Measurements from ENCODE around the gene LTB4R2.
A peak's percentile ranks its signal among the peaks of the same experiment; 100 is the strongest.

The LTB4R2 gene

DNA sequence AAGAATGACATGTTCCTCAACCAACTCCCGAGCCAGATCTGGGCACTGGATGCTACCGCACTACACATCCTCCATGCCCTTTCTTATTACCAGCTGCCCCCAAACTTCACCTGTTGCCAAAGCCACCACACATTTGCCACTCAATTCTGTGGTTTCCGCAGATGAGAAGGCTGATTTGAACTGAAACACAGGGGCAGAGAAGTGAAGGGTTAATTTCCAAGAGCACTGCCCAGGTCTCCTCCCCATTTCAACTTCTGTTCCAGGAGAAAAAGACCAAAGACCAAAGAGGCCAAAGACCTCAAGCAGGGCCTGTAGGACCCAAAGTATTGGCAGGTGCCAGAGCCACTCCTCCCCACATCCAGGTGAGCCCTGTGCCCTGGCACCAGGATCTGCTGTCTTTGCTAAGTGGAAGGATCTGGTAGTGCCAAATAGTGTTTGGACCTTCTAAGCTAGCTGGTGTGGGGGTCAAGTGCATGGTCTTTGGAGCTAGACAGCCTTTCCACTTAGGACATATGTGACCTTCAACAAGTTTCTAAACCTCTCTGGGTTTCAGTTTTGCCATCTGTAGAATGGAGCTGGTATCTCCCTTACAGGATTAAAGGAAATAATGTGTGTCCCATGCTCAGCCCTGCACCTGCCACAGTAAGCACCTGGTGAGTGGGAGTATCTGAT lies 18.4 kb upstream of the LTB4R2 start:
- H3K18ac ChIP-seq (ENCODE audit: low read length), result no peak overlapping the region
- H2AK5ac ChIP-seq (ENCODE audit: low read length), result no peak overlapping the region
- H4K5ac ChIP-seq (ENCODE audit: low read length), result no peak overlapping the region
- no peaks in the 10 kb centered on the region for H3K27me3 ChIP-seq (ENCODE audit: insufficient read depth, low read length, poor library complexity)
- H2BK120ac ChIP-seq (ENCODE audit: low read depth, low read length), result no peak overlapping the region
- no peak overlapping the region for H2BK15ac ChIP-seq (replicated peaks; ENCODE audit: low read depth)
- no peak overlapping the region for H2BK5ac ChIP-seq (ENCODE audit: low read length)
- H3K36me3 ChIP-seq (ENCODE audit: control insufficient read depth, insufficient read depth, low read length), result peaks cover 2% of the 10 kb centered on the region
- H3K79me2 ChIP-seq (ENCODE audit: control insufficient read depth, insufficient read depth, low read length), result no peaks in the 10 kb centered on the region
- no CpG with 5 or more reads among the region's 3 CpGs for WGBS (ENCODE audit: extremely low coverage, insufficient coverage, low lambda C conversion rate)
- no peak overlapping the region for H3K4me3 ChIP-seq (ENCODE audit: low read length)
- H3K4me1 ChIP-seq (ENCODE audit: control insufficient read depth, low read depth, low read length), result no peaks in the 10 kb centered on the region
- no peaks in the 10 kb centered on the region for H3K79me1 ChIP-seq (ENCODE audit: low read length)
- no peak overlapping the region for H3K4ac ChIP-seq (ENCODE audit: low read depth, low read length)
- no peak for DNase-seq
- no peak overlapping the region for H3K23ac ChIP-seq (ENCODE audit: low read length)
- no peak overlapping the region for H4K8ac ChIP-seq (ENCODE audit: low read depth, low read length)
- no peak overlapping the region for H3K9ac ChIP-seq (ENCODE audit: low read length)
- H3K56ac ChIP-seq (ENCODE audit: low read length), result no peak overlapping the region
- no peak overlapping the region for H3K4me2 ChIP-seq (ENCODE audit: low read length)
- H3K27ac ChIP-seq (ENCODE audit: low read depth, low read length), result no peak overlapping the region

DNA sequence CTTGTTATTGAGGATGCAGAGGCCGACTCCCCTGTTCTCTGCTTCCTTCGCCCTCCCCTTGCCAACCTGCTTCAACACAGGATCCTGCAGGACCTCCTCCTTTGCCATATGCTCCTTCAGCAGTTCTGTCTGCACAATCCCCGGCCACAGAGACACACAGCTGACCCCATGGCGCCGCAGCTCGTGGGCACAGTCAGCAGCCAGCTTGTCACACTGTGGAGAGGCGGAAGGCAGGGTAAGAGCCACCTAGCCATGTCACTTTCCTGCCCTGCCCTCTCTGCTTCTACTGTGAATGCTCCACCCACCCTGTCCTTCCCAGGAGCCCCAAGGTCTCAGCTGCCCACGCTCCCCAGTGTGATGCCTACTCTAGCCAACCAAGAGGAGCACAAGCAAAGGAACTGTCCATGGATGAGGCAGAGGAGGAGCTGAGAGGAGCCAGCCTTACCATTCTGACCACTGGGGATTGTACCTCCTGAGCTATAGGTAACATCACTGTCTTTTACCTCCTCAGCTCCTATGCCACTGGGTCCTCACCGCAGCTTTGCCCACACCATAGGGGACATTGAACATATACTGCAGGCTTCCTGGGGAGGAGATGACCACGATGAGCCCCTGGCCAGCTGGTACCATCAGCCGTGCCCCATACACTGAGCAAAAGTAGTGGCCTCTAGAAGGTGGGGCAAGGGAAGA lies 17.7 kb upstream of the LTB4R2 start:
- Histone ChIP-seq H3K4me3 (ENCODE audit: low read length) (no peak overlapping the region), H3K56ac (ENCODE audit: low read length) (no peak overlapping the region), H3K23ac (ENCODE audit: low read length) (no peak overlapping the region), H3K9ac (ENCODE audit: low read length) (no peak overlapping the region), H4K8ac (ENCODE audit: low read depth, low read length) (no peak overlapping the region), H2BK15ac (replicated peaks; ENCODE audit: low read depth) (no peak overlapping the region), H2BK5ac (ENCODE audit: low read length) (no peak overlapping the region), H3K79me1 (ENCODE audit: low read length) (no peaks in the 10 kb centered on the region), H3K27ac (ENCODE audit: low read depth, low read length) (no peak overlapping the region), H3K4ac (ENCODE audit: low read depth, low read length) (no peak overlapping the region), H3K27me3 (ENCODE audit: insufficient read depth, low read length, poor library complexity) (no peaks in the 10 kb centered on the region), H3K18ac (ENCODE audit: low read length) (no peak overlapping the region), H3K4me2 (ENCODE audit: low read length) (no peak overlapping the region), H3K79me2 (ENCODE audit: control insufficient read depth, insufficient read depth, low read length) (no peaks in the 10 kb centered on the region), H2AK5ac (ENCODE audit: low read length) (no peak overlapping the region), H2BK120ac (ENCODE audit: low read depth, low read length) (no peak overlapping the region), H3K4me1 (ENCODE audit: control insufficient read depth, low read depth, low read length) (no peaks in the 10 kb centered on the region), H3K36me3 (ENCODE audit: control insufficient read depth, insufficient read depth, low read length) (peaks cover 2% of the 10 kb centered on the region), H4K5ac (ENCODE audit: low read length) (no peak overlapping the region)
- DNase-seq, result no peak
- no CpG with 5 or more reads among the region's 11 CpGs for WGBS (ENCODE audit: extremely low coverage, insufficient coverage, low lambda C conversion rate)

DNA sequence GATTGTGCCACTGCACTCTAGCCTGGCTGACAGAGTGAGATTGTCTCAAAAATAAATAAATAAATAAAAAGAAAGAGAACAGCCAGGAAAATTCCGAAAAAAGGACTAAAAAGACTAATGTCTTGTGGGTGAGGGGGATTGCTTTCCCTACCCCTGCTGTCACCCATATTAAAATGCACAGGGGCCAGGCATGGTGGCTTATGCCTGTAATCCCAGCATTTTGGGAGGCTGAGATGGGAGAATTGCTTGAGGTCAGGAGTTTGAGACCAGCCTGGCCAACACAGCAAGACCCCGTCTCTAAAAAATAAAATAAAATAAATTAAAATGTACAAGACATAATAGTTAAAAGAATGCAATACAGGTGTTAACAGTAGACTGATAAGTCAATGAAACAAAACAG lies 16.4 kb upstream of the LTB4R2 start:
- H3K23ac ChIP-seq (ENCODE audit: low read length), result no peak overlapping the region
- no peaks in the 10 kb centered on the region for H3K4me1 ChIP-seq (ENCODE audit: control insufficient read depth, low read depth, low read length)
- no peak overlapping the region for H3K18ac ChIP-seq (ENCODE audit: low read length)
- no peaks in the 10 kb centered on the region for H3K27me3 ChIP-seq (ENCODE audit: insufficient read depth, low read length, poor library complexity)
- no peak overlapping the region for H2BK5ac ChIP-seq (ENCODE audit: low read length)
- no peaks in the 10 kb centered on the region for H3K79me1 ChIP-seq (ENCODE audit: low read length)
- H3K4me3 ChIP-seq (ENCODE audit: low read length), result no peak overlapping the region
- H3K9ac ChIP-seq (ENCODE audit: low read length), result no peak overlapping the region
- no peak for DNase-seq
- H3K4me2 ChIP-seq (ENCODE audit: low read length), result no peak overlapping the region
- no peak overlapping the region for H4K8ac ChIP-seq (ENCODE audit: low read depth, low read length)
- H2AK5ac ChIP-seq (ENCODE audit: low read length), result no peak overlapping the region
- H3K56ac ChIP-seq (ENCODE audit: low read length), result no peak overlapping the region
- H3K27ac ChIP-seq (ENCODE audit: low read depth, low read length), result no peak overlapping the region
- H2BK120ac ChIP-seq (ENCODE audit: low read depth, low read length), result no peak overlapping the region
- no peak overlapping the region for H2BK15ac ChIP-seq (replicated peaks; ENCODE audit: low read depth)
- peaks cover 2% of the 10 kb centered on the region for H3K36me3 ChIP-seq (ENCODE audit: control insufficient read depth, insufficient read depth, low read length)
- WGBS (ENCODE audit: extremely low coverage, insufficient coverage, low lambda C conversion rate), result no CpG with 5 or more reads among the region's 2 CpGs
- no peak overlapping the region for H3K4ac ChIP-seq (ENCODE audit: low read depth, low read length)
- H4K5ac ChIP-seq (ENCODE audit: low read length), result no peak overlapping the region
- no peaks in the 10 kb centered on the region for H3K79me2 ChIP-seq (ENCODE audit: control insufficient read depth, insufficient read depth, low read length)

DNA sequence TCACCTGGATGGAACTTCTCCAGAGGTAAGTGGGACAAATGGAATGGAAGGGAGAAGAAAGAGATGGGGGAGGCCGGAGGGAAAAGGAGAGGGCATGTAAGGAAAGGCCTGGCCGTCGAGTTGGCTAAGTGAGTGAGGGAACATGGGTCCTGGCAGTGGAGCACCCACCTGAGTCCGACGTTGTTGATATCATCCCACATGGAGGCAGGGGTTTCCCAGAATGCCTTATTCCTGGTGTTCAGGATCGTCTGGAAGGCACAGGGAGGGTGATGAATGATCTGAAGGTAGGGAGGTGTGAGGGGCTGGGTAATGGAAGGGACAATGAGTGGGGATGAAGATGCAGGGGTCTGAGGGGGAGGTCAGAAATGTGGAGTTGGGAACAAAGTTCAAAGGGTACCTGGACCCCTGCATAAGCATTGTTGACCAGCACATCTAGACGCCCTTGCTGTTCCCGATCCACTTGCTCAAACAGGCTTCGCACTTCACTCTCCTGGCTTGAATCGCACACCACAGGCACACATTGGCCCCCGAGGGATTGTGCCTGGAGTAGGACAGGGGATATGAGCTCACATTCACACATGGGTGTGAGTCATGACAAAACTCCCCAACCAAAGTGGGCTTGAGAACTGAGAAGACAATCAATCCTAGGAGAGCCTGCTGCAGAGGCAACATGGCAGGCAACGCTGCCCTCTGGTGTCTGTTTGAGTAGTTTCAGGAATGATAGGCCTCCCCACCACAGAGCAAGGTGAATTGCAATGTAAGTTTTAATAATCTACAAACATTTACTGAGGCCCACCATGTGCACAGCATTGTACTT lies 13.4 kb upstream of the LTB4R2 start:
- peak; percentile 97 for DNase-seq
- WGBS (ENCODE audit: extremely low coverage, insufficient coverage, low lambda C conversion rate), result no CpG with 5 or more reads among the region's 12 CpGs

DNA sequence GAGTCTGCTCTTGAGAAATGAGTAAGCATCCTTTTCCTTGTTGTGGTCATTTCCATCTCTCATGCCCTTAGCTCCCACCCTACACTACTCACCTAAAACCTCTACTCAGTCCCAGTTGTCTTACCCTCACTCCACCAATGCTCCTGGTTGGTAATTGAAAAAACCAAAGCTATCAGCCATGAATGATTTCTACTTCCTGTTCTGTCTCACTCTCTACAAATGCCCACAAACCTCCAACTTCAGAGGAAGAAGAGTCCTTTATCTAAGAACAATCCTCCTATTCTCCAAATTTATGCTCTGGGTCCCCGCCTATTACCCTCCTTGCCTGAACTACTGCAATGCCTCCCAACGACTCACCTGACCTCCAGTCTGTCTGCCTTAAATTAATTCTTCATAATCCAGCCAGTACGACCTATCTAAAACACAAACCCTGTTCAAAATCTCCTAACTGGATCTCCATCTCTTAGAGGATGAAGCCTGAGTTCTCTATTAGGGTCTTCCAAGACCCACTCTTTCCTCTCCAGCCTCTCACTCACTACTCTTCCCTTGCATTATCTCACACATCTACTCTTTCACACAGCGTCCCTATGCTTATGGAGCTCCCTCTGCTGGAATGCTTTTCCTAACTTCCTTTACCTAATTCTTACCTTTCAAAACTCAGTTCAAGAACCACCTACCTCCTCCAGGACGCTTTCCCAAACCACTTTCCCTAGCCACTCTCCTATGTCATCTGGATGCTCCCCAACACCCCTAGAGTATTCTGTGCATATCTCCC lies 12.6 kb upstream of the LTB4R2 start:
- H2BK5ac ChIP-seq (ENCODE audit: low read length), result no peak overlapping the region
- peaks cover 8% of the 10 kb centered on the region for H3K4me1 ChIP-seq (ENCODE audit: control insufficient read depth, low read depth, low read length)
- DNase-seq, result peak; percentile 85
- no peak overlapping the region for H3K56ac ChIP-seq (ENCODE audit: low read length)
- no peaks in the 10 kb centered on the region for H3K27me3 ChIP-seq (ENCODE audit: insufficient read depth, low read length, poor library complexity)
- H3K79me2 ChIP-seq (ENCODE audit: control insufficient read depth, insufficient read depth, low read length), result peaks cover 10% of the 10 kb centered on the region
- H3K4me3 ChIP-seq (ENCODE audit: low read length), result no peak overlapping the region
- no peak overlapping the region for H3K23ac ChIP-seq (ENCODE audit: low read length)
- no peak overlapping the region for H2BK15ac ChIP-seq (replicated peaks; ENCODE audit: low read depth)
- no peak overlapping the region for H2AK5ac ChIP-seq (ENCODE audit: low read length)
- H3K4me2 ChIP-seq (ENCODE audit: low read length), result no peak overlapping the region
- no peak overlapping the region for H2BK120ac ChIP-seq (ENCODE audit: low read depth, low read length)
- no peak overlapping the region for H4K5ac ChIP-seq (ENCODE audit: low read length)
- peaks cover 2% of the 10 kb centered on the region for H3K36me3 ChIP-seq (ENCODE audit: control insufficient read depth, insufficient read depth, low read length)
- H4K8ac ChIP-seq (ENCODE audit: low read depth, low read length), result no peak overlapping the region
- no peak overlapping the region for H3K9ac ChIP-seq (ENCODE audit: low read length)
- peaks cover 15% of the 10 kb centered on the region for H3K79me1 ChIP-seq (ENCODE audit: low read length)
- H3K27ac ChIP-seq (ENCODE audit: low read depth, low read length), result no peak overlapping the region
- H3K18ac ChIP-seq (ENCODE audit: low read length), result no peak overlapping the region
- no CpG with 5 or more reads among the region's 5 CpGs for WGBS (ENCODE audit: extremely low coverage, insufficient coverage, low lambda C conversion rate)
- no peak overlapping the region for H3K4ac ChIP-seq (ENCODE audit: low read depth, low read length)

More for the DNA sequence above, 13.4 kb upstream of the LTB4R2 start:
- peaks cover 8% of the 10 kb centered on the region for H3K4me1 ChIP-seq (ENCODE audit: control insufficient read depth, low read depth, low read length)
- H3K18ac ChIP-seq (ENCODE audit: low read length), result no peak overlapping the region
- no peak overlapping the region for H4K8ac ChIP-seq (ENCODE audit: low read depth, low read length)
- no peak overlapping the region for H3K4me3 ChIP-seq (ENCODE audit: low read length)
- no peak overlapping the region for H4K5ac ChIP-seq (ENCODE audit: low read length)
- H2BK5ac ChIP-seq (ENCODE audit: low read length), result no peak overlapping the region
- no peak overlapping the region for H3K4me2 ChIP-seq (ENCODE audit: low read length)
- no peak overlapping the region for H2AK5ac ChIP-seq (ENCODE audit: low read length)
- no peak overlapping the region for H2BK120ac ChIP-seq (ENCODE audit: low read depth, low read length)
- H3K36me3 ChIP-seq (ENCODE audit: control insufficient read depth, insufficient read depth, low read length), result no peaks in the 10 kb centered on the region
- peak overlapping the region; percentile 24 for H3K9ac ChIP-seq (ENCODE audit: low read length)
- no peak overlapping the region for H3K27ac ChIP-seq (ENCODE audit: low read depth, low read length)
- peaks cover 10% of the 10 kb centered on the region for H3K79me2 ChIP-seq (ENCODE audit: control insufficient read depth, insufficient read depth, low read length)
- H3K4ac ChIP-seq (ENCODE audit: low read depth, low read length), result no peak overlapping the region
- no peak overlapping the region for H3K23ac ChIP-seq (ENCODE audit: low read length)
- H3K27me3 ChIP-seq (ENCODE audit: insufficient read depth, low read length, poor library complexity), result no peaks in the 10 kb centered on the region
- peaks cover 14% of the 10 kb centered on the region for H3K79me1 ChIP-seq (ENCODE audit: low read length)
- peak overlapping the region; percentile 63 for H3K56ac ChIP-seq (ENCODE audit: low read length)
- H2BK15ac ChIP-seq (replicated peaks; ENCODE audit: low read depth), result no peak overlapping the region

Data from mesendoderm (in vitro differentiated cells).